GM18526 (cell line): ENCODE results near the gene TSPAN4.
A peak's percentile ranks its signal among the peaks of the same experiment; 100 is the strongest.

Experiments
- POLR2A ChIP-seq: IDR thresholded peaks from 3 replicates; pipeline ENCODE4 v1.6.1; 2011; ENCODE audit not compliant: insufficient read length; ENCODE audit errors: extremely low read depth

TSPAN4 gene

DNA sequence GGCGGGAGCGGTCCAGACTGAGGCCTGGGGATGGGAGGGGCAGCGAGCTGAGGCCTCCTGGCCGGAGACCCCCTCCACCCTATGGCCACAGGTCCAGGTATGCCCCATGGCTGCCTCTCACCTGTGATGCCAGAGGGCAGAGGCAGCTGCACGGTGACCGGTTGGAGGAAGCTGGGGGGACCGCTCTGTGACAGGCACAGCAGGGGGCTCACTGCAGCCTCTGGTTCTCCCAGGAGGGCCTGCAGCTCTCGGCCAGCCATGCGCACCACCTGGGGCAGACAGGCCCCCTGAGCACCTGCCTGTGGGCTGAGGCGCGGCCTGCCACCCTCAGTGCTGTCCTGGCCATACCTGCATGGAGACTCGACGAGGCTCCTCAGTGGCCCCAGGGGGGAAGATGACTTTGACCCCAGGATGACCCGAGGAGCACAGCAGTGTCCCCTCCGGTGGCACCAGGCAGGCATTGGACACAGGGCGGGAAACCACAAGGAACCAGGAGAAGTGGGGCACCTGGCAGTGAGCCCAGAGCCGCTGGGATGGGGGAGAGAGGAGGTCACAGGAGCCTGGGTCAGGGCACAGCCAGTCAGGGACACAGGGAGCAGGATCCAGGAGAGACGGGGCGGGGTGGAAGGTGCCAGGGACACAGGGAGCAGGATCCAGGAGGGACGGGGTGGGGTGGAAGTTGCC, 41.4 kb upstream of the TSPAN4 start:
- TF ChIP-seq POLR2A, result no peak

DNA sequence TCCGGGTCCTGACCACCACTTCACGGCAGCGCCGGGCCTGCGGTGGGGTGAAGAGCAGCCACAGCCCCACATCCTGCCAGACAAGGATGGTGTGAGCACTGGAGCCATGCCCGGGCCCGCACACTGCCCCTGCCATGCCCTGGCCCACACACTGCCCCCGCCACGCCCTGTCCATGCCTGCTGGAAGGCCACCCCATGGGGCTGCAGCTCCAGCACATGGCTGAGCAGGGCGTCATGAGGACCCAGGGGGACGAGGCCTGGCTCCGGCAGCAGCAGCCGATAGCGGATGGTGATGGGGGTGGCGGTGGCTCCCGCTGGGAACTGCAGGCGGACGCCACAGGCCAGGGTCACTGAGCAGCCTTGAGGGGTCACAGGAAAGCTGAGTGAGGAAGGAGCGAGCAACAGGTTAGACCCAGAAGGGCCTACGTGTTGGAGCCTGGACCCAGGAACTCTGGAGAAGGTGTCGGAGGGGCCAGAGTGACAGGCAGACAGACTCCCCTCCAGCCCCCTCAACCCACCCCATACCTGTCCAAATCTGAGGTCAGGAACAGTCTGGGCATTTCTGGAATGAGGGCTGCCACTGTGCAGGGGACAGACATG, 40.5 kb upstream of the TSPAN4 start:
- TF ChIP-seq POLR2A, result no peak

DNA sequence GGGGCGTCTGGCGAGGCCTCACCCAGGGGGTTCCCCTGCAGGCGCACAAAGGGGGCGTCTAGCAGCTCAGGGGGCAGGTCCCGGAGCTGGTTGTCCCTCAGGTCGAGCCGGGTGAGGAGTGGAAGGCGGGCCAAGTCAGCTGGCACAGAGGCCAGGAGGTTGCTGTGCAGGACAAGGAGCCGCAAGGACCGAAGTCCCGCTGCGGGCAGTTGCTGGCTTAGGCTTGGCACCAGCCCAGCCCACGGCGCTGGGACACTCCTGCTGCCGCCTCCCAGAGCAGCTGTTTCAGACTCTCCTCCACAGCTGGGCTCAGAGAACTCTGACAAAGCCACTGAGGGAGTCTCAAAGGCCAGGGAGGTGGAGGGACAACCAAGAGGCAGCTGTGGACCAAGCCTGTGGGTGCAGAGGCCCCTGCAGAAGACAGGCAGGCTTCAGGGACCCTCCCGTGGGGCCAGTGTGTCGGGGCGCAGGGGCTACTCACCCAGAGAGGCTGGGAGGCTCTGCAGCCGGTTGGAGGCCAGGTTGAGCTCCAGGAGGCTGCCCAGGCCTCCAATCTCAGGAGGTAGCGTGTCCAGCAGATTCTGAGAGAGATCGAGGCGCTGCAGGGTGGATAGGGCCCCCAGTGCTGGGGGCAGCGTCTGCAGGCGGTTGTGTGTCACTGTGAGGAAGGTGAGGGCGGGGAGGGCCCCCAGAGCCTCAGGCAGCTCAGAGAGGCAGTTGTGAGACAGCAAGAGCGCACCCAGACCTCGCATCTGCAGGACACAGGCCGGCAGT, 39.8 kb upstream of the TSPAN4 start:
- no peak for TF ChIP-seq POLR2A

DNA sequence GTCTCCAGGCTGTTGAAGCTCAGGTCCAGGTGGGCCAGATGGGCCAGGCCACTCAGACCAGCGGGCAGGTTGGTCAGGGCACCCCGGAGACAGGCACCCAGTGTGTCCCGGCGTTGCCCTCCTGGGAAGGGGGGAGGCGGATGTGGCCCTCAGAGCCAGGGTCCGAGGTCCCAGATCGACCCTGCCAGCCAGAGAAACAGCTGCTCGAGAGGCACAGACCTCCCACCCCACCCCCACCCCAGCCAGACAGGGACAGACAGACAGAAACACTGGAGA, 39.2 kb upstream of the TSPAN4 start:
- no peak for TF ChIP-seq POLR2A

DNA sequence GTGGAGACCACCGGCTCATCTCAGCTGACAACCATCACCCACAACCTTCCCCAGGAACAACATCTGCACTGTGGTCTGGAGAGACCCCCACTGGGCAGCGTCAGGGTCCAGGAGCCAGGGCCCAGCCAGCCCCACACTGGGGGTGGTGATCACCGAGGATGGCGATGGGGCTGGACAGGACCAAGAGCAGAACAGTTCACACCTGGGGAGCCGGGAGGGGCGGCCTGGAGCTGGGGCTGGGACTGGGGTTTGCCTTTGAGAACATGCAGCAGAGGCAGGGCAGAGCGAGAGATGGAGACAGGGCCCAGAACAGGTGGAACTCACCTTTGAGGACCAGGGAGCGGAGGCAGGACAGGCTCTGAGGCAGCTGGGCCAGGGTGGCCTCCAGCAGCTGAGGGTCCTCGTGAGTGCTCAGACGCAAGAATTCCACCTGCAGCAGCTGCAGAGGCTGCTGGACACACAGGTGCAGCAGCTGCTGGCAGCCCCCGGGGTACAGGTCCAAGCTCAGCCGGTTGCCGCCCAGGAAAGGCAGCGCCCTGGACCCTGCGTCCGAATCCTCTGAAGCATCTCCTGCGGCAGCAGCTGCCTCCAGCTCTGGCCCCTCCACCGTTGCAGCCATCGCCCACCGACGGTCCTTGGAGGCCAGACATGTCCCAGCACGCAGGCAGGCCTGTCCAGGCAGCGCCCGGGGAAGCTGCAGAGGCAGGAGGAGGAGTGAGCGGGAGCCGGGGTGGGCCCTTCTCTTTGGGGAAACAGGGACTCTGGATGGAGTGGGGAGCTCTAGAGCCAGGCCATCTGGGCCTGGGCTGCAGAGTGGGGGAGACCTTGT, 38.7 kb upstream of the TSPAN4 start:
- TF ChIP-seq POLR2A, result no peak

DNA sequence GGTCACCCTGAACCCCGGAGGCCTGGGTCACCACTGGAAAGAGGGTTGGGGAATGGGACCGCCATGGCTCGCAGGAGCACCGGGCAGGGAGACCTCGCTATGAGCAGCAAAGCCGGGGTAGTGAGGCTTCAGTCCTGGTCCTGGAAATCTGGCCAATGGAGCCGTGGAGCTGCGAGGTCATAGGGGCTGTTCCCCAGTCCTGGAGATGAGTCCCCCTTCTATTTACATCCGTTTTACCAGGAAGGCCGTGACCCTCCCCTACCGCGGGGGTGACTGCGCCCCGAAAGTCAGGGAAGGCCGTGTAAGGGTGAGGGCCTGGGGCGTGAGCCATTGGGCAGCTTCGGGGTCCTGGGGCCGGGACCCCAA, 38.1 kb upstream of the TSPAN4 start:
- no peak for TF ChIP-seq POLR2A

DNA sequence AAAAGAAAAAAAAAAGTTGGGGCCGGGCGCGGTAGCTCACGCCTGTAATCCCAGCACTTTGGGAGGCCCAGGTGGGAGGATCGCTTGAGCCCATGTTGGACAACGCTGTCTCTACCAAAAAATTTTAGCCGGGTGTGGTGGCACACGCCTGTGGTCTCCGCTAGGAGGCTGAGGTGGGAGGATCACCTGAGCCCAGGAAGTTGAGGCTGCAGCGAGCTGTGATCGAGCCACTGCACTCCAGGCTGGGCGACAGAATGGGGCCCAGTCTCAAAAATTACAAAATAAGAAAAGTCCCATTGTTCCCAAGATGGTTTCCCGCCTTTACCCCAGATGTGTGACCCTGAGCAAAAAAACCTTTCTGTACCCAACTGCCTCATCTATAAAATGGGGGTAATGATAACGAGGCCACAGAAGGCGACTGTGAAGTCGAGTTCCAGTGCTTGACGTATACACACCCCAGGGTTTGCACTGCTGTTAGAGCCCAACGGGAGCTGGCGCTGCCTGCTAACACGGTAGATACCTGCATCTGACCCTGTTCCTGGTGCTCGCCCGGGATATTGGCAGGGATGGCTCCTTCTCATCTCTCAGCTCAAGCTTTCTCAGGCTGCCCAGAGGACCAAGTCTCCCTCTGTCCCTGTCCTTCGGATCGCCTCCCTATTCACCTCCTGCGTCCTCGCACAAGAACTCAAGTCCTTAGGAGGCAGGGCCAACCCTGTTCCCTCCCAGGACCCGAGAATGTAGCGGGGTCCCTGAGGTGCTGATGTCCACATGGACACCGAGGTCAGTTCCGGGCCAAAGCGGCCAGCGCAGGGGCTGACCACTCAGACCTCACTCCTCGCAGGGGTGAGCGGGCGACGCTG, 34.0 kb upstream of the TSPAN4 start:
- no peak for TF ChIP-seq POLR2A

DNA sequence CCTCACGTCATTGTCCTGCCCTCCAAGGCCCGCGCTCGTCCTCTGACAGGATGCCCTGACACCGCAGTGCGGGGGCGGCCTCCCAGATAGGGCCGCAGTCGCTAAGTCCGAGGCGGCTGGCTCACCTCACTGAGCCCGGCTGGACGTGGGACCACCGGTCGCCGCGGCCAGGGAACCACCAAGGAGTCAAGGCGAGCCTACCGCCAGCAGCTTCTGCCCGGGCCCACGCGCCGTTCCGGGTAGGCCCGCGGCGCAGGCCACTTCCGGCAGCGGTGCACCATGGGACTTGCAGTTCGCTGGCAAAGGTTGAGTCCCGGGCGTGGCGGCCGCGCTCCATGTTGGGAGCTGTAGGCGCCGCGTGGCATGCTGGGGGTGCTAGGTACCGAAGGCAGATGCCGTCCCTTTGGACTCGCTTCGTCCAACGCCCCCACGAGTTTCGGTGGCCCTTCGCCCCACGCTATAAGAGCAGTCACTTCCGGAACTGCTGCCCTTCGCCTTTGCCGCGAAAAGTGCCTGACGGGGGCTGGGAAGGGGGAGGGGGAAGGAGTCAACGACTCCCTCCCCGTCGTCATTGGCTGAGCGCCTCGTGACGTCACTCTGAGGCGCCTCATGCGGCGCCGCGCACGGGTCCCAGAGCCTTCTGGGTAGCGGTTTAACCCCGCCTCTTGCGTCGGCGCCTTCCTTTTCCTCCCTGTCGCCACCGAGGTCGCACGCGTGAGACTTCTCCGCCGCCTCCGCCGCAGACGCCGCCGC, 33.2 kb upstream of the TSPAN4 start, which contains the start of gene RPLP2:
Gene RPLP2, plus strand, starts transcription at position 681 of the 753 bp plus-strand sequence. CDS start 268 bp downstream, outside the sequence.
- peak; percentile 93 for TF ChIP-seq POLR2A

DNA sequence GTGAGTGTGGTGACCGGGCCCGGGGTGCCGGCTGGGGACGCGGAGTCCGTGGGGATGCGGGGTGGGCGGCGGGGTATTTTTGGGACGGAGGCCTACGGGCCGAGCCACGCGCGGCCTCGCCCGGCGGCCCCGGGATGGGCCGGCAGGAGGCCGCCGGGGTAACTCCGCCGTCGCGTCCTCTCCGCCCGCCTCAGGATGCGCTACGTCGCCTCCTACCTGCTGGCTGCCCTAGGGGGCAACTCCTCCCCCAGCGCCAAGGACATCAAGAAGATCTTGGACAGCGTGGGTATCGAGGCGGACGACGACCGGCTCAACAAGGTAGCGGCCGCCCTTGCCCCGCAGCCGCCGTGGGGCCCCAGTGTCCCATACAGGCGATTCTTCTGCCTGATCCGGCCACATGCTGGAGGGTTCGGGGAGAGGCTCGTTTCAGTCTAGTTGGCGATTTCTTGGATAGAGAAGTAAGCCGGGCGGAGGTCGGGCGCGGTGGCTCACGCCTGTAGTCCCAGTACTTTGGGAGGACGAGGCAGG, 32.5 kb upstream of the TSPAN4 start:
- TF ChIP-seq POLR2A, result no peak

DNA sequence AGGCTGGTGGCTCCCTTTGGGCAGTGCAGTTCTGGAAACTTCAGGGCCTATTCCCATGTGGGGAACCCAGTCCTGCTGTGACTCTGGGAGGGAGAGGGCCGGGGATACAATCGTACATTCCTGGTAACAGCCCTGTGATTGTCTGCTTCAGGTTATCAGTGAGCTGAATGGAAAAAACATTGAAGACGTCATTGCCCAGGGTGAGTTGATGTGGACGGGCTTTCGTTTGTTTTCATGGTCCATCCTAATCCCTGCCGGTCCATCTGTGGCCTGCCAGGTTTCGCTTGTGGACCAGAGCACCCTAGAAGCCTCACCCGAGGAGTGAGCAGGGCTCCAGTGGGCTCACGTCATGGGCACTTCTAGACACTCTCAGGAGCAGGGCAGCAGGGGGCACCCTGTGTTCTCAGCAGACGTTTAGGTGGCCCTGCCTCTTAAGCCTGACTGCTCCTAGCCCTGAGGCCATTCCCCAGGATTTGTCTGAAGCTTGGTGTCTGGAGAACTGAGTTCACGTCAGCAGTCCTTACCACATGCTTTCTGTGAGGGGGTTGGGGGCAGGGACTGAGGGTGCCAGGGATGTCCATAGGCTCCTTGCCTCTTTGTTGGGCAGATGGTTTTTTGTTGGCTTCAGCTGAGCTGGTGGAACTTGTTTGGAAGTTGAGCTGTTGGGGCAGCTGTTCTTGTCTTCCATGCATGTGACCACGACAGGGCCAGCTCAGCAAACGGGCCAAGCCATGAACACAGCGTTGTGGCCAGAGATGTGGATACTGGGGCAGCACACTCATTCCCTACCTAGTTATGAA, 31.0 kb upstream of the TSPAN4 start:
- TF ChIP-seq POLR2A, result no peak

DNA sequence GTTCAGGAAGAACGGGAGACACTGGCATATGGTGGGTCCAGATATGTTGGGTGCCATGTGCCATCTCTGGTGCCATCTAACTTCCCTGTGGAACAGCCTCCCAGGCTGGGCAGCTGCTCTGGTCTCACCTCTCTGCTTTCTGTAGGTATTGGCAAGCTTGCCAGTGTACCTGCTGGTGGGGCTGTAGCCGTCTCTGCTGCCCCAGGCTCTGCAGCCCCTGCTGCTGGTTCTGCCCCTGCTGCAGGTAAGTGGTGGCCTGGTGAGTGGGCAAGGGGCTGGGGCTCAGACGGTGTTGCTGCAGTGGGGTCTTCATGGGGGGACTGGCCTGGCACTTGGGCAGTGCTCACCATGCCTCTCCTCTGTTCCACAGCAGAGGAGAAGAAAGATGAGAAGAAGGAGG, 30.3 kb upstream of the TSPAN4 start:
- no peak for TF ChIP-seq POLR2A

DNA sequence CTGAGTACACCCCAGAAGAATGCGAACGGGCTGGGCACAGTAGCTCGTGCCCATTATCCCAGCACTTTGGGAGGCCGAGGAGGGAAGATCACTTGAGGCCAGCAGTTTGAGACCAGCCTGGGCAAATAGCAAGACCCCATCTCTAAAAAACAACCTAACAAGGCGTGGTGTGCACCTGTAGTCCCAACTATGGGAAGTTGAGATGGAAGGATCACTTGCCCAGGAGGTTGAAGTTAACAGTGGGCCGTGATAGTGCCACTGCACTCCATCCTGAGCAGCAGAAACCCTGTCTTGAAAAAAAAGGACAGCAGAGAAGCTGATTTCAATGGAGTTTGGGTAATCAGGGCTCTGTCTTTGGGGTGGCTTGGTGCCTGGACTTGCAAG, 29.6 kb upstream of the TSPAN4 start:
- TF ChIP-seq POLR2A, result no peak
